Camera-type eye (tissue), 1 donor: ENCODE measurements around the gene CSK. TPM values are rescaled to one million over a fixed set of nuclear protein-coding genes. Genes with fewer than 3 reads are reported as not detected.

Source experiments
- total RNA-seq: library from RNA; depleted of rRNA; stranded (reverse); fragments of >200 nt; gene quantifications from one replicate; pipeline ENCODE4 v1.2.3, GENCODE V29; 2014

CSK gene
- 39.9 TPM for total RNA-seq

GRCh38 chr15:74781431-74782258 is at the start of gene CSK:
TSS of gene CSK (plus strand) at chr15:74782080. CDS start at chr15:74798298, 16,218 bp downstream.

GRCh38 chr15:74748322-74748946 is 33.4 kb upstream of the CSK start, which contains the start of gene CYP1A2:
TSS of gene CYP1A2 (plus strand) at chr15:74748845. CDS start at chr15:74749739, 894 bp downstream.

GRCh38 chr15:74812533-74812932 is 30.7 kb downstream of the CSK start, which contains the start of gene LMAN1L:
TSS of gene LMAN1L (plus strand) at chr15:74812835. CDS start at chr15:74812855, 20 bp downstream.

GRCh38 chr15:74826364-74826819 is 44.5 kb downstream of the CSK start, which contains the start of gene CPLX3:
TSS of gene CPLX3 (plus strand) at chr15:74826627. CDS start at chr15:74826704, 77 bp downstream.

GRCh38 chr15:74842581-74843444 is 60.9 kb downstream of the CSK start, which contains the start of gene ULK3:
TSS of gene ULK3 (minus strand) at chr15:74843156. CDS start at chr15:74843105, 51 bp downstream.

Other genes with a start within 250 kb of the CSK start
- 27.1 TPM for gene ARID3B, start 240.9 kb upstream of the CSK start, total RNA-seq
- 142 TPM for gene CLK3, start 166.2 kb upstream of the CSK start, total RNA-seq
- gene EDC3, start 86.1 kb upstream of the CSK start, total RNA-seq, result 27.1 TPM
- gene CYP1A1, start 56.6 kb upstream of the CSK start, total RNA-seq, result 0.55 TPM
- gene CYP1A2, start 33.2 kb upstream of the CSK start, total RNA-seq, result not detected
- 3.0 TPM for gene LMAN1L, start 30.8 kb downstream of the CSK start, total RNA-seq
- gene CPLX3, start 44.5 kb downstream of the CSK start, total RNA-seq, result 42.8 TPM
- 72.3 TPM for gene ULK3, start 61.1 kb downstream of the CSK start, total RNA-seq
- gene SCAMP2, start 91.3 kb downstream of the CSK start, total RNA-seq, result 30.4 TPM
- 106 TPM for gene MPI, start 108.0 kb downstream of the CSK start, total RNA-seq
- 75.3 TPM for gene FAM219B, start 124.8 kb downstream of the CSK start, total RNA-seq
- 56.7 TPM for gene COX5A, start 156.0 kb downstream of the CSK start, total RNA-seq
- 4.2 TPM for gene RPP25, start 174.7 kb downstream of the CSK start, total RNA-seq
- gene SCAMP5, start 213.5 kb downstream of the CSK start, total RNA-seq, result 34.9 TPM
- 23.6 TPM for gene PPCDC, start 241.5 kb downstream of the CSK start, total RNA-seq